GM19043 (cell line): Measurements from ENCODE around the gene PITPNC1.
"Not testable (repeated sequence)": the region's sequence is repeated elsewhere in the genome, so short reads cannot be mapped to it uniquely, and the experiment has no call there.

Experiments used
- ATAC-seq: cut with Tn5 transposase; IDR thresholded peaks from one replicate; pipeline ENCODE4 v1.9.1; 2021; ENCODE audit warnings: low read depth; ENCODE audit not compliant: unreplicated experiment

Gene PITPNC1

DNA sequence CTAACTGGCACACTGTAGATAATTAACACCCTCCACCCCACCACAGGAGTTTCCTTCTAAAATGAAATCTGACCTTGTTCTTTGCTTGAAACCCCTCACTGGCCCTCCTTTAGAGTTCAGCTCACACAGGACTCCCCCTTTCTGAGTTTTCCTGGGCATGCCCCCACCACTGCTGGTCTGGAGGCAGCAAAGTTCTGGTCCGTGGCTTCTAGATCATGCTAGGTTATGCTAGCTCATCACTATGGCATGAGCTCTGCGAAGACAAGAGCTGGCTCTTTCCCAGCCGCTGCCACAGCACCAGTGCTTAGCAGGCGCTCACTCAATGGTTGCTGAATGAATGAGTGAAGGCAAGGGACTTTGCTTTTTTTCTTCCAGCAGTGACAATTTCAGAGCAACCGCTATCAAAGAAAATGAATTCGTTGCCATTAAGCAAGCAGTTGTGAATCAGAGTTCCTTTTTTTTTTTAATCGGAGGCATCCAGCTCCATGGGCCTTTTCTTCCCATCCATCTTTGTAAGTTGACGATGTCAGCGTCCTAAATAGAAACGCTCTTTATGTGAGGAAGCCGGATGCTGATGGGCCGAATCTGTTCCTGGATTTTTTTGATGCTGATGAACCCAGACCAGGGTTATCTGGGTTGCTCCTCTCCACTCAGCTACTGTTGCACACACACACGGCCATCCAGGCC, 259.9 kb downstream of the PITPNC1 start:
- no peak for ATAC-seq

- ATAC-seq, result no peak
Measured at GRCh38 chr17:67637901-67638641, 261.0 kb downstream of the PITPNC1 start.

- ATAC-seq, result no peak
Measured at GRCh38 chr17:67638871-67639270, 261.8 kb downstream of the PITPNC1 start.

DNA sequence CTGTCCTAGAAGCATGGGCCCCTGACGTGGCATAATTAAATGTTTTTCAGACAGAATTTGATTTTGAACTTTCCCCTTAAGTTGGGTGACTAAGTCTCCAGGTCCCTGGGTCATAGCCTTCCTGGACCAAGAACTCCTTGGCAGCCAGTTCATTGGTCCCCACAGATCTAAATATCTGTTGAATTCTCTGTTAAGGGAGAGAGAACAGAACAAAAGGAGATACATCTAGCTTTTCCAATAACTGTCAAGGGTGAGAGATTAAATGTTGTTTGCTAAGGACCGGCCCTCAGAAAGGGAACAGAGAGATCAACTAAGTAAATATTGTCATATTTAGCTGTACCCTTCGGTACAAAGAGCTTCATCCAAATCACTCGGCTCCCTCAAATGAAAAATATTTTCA, 262.5 kb downstream of the PITPNC1 start:
- no peak for ATAC-seq

GRCh38 chr17:67639979-67640378, 262.9 kb downstream of the PITPNC1 start:
- no peak for ATAC-seq

DNA sequence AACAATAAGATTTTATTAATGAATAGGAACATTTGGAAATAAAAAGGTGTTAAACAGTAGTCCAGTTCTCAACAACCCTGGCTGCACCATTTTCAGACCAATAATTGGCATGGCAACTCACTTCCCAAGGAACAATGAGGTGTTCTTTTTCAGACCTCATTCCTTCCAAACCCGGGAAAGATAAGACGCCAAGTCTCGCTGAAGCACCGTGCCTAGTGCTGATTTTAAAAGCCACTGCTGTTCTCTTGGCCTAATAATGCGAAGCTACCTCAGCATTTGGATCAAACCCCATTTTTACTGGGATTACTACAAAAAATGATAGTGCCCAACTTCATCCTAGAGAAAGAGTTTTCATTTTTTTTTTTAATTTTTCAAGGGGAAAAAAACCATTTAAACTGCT, 265.4 kb downstream of the PITPNC1 start:
- ATAC-seq, result no peak

DNA sequence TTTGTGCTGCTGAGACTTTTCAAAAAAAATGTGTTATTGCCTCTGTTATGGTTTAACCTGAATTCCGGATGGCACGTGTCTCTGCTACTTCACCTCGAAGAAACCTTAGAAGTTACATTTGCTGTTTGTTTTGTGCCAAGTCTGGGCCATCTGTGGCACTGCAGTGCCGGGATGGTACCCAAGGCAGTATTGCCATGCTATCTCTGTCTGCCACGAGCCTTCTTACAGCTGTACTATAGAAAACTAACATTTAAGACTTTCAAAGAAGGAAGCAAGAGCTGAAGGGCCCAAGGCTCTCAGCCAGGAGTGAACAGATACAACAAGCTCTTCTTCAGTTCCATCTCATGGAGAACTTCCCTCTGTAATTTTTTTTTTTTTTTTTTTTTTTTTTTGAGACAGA, 267.0 kb downstream of the PITPNC1 start:
- ATAC-seq, result no peak

DNA sequence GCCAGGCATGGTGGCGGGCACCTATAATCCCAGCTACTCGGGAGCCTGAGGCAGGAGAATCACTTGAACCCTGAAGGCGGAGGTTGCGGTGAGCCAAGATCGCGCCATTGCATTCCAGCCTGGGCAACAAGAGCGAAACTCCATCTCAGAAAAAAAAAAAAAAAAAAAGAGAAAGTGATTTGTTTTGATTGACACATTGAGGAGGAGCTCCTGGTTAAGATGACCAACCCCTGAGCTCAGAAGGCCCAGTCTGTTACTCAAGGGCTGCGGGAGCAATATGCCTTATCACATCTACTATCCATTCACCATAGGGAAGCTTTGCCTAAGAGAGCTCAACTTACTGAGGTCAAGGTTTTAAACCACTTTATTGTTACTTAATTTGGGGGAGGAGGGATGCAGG, 268.1 kb downstream of the PITPNC1 start:
- ATAC-seq, result not testable (repeated sequence)

- no peak for ATAC-seq
Measured at GRCh38 chr17:67646472-67646871, 269.4 kb downstream of the PITPNC1 start.

DNA sequence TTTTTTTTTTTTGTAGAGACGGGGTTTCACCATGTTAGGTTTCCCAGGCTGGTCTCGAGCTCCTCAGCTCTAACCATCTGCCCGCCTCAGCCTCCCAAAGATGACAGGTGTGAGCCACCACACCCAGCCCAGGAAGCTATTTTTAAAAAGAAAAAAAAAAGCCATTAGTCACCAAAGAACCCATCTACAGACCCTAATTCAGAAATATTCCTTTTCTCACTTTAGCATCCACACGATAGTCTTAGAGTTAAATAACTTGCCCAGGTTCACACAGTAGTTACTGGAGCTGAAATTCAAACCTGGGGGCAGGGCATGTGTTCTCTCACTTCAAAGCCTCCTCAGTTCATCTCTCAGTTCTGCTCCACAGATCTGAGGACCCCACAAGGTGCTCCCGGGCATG, 270.4 kb downstream of the PITPNC1 start:
- no peak for ATAC-seq

GRCh38 chr17:67648032-67648905, 271.2 kb downstream of the PITPNC1 start:
- no peak for ATAC-seq

GRCh38 chr17:67648906-67649295, 271.8 kb downstream of the PITPNC1 start:
- ATAC-seq, result not testable (repeated sequence)

- ATAC-seq, result no peak
Measured at GRCh38 chr17:67649891-67650290, 272.8 kb downstream of the PITPNC1 start.

- not testable (repeated sequence) for ATAC-seq
Measured at GRCh38 chr17:67651218-67651579, 274.1 kb downstream of the PITPNC1 start.

DNA sequence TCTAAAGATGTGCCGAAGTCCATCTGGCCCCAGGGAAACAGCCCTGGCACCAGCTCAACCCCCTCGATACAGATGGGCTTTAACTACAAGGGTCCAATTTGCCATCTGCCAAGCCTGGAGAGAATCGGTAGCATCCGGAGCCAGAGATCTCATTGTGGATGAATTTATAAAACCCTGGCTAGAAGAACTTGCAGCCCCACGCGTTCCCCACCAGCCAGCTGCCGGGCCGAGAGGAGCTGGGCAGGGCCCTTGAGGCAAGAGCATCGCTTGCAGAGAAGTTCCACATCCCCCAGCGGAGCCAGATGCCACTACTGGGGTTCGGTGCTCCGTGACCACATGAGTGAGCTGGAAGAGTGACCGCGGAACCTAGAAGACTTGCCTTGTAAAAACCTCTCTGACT, 275.4 kb downstream of the PITPNC1 start:
- no peak for ATAC-seq

GRCh38 chr17:67655478-67656148, 278.5 kb downstream of the PITPNC1 start:
- ATAC-seq, result no peak

GRCh38 chr17:67656494-67657203, 279.6 kb downstream of the PITPNC1 start:
- ATAC-seq, result no peak

- no peak for ATAC-seq
Measured at GRCh38 chr17:67657596-67657995, 280.5 kb downstream of the PITPNC1 start.

DNA sequence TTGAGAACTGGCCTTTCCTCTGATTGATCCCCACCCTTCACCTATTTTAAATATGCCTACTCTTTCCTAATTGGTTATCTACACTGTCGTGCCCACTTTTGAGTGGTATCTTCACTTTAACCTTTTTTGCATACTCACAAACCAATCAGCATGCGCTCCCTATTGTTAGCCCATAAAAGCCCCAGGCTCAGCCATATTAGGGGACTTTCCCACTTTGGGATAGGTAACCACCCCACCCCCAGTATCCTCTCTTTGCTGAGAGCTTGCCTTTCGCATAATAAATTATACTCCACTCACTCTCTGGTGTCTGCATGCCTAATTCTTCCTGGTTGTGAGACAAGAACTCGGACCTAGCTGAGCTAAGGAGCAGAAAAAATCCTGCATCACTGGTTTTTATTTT, 281.2 kb downstream of the PITPNC1 start:
- no peak for ATAC-seq

DNA sequence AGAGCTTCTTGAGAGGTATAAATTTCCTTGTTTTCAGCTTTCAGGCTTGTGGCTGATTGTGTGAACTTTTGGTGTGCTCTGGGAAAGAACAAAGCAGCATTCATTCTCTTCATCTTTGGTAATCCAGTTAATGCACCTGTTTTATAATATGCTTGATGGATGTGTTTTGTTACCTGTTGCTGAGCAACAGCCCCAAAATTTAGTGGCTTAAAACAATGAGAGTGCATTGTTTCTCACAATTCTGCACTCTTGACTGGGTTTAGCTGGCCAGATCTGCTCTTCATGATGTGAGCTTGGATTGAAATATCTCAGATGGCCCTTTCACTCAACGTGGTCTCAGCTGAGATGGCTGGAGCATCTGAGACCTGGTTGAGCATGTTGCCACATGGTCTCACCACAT, 281.9 kb downstream of the PITPNC1 start:
- no peak for ATAC-seq
